Hematopoietic multipotent progenitor cell (in vitro differentiated cells): ENCODE measurements around the gene ITPR1. TPM values are rescaled to one million over a fixed set of nuclear protein-coding genes. Genes with fewer than 3 reads are reported as not detected.

ENCODE experiments used
- DNase-seq, 3 donors: peaks; one replicate each; pipeline ENCODE4 v3.0.0-alpha.2; 2011 to 2015; ENCODE audit warnings: low read depth in 2 of 3, low spot score in 2 of 3
- total RNA-seq: library from RNA; depleted of rRNA; stranded (reverse); fragments of >200 nt; gene quantifications from one replicate; pipeline ENCODE4 v1.2.3, GENCODE V29; 2012

ITPR1 gene
- total RNA-seq, 1 donor = 166 TPM

GRCh38 chr3:4859788-4860187 lies 366.6 kb downstream of the ITPR1 start:
- DNase-seq = no peak

GRCh38 chr3:4862973-4863372 lies 369.8 kb downstream of the ITPR1 start:
- DNase-seq = no peak

- no peak for DNase-seq
Measured at GRCh38 chr3:4864503-4864902, 371.4 kb downstream of the ITPR1 start.

- DNase-seq = no peak
Measured at GRCh38 chr3:4865714-4866113, 372.6 kb downstream of the ITPR1 start.

- no peak for DNase-seq
Measured at GRCh38 chr3:4866866-4867265, 373.7 kb downstream of the ITPR1 start.

GRCh38 chr3:4877173-4877787 lies 384.1 kb downstream of the ITPR1 start:
- no peak for DNase-seq

GRCh38 chr3:4880850-4881249 lies 387.7 kb downstream of the ITPR1 start:
- DNase-seq = no peak

GRCh38 chr3:4882548-4882947 lies 389.4 kb downstream of the ITPR1 start:
- DNase-seq = no peak

- no peak for DNase-seq
Measured at GRCh38 chr3:4883011-4883410, 389.9 kb downstream of the ITPR1 start.

GRCh38 chr3:4884888-4885287 lies 391.7 kb downstream of the ITPR1 start:
- DNase-seq = no peak

- no peak for DNase-seq
Measured at GRCh38 chr3:4885316-4885715, 392.2 kb downstream of the ITPR1 start.

GRCh38 chr3:4886448-4886847 lies 393.3 kb downstream of the ITPR1 start:
- DNase-seq = no peak

GRCh38 chr3:4887177-4887576 lies 394.0 kb downstream of the ITPR1 start:
- no peak for DNase-seq

GRCh38 chr3:4888913-4889846 lies 396.0 kb downstream of the ITPR1 start:
- DNase-seq = peak in 2 of 3 donors; percentile 37 to 56

- no peak for DNase-seq
Measured at GRCh38 chr3:4889896-4890295, 396.7 kb downstream of the ITPR1 start.

- no peak for DNase-seq
Measured at GRCh38 chr3:4894891-4895530, 401.9 kb downstream of the ITPR1 start.

GRCh38 chr3:4895838-4896237 lies 402.7 kb downstream of the ITPR1 start:
- no peak for DNase-seq

Other genes with a start within 250 kb of the ITPR1 start
- 23.4 TPM for gene SETMAR, start 190.0 kb upstream of the ITPR1 start, total RNA-seq
- gene SUMF1, start 26.1 kb upstream of the ITPR1 start, total RNA-seq = 66.8 TPM